Stimulated activated CD8-positive, alpha-beta memory T cell treated with anti-CD3 and anti-CD28 coated beads, Interleukin-15, amount 100 ng/mL, for 24 hours (primary cell): ENCODE measurements around the gene TBCD.

Experiments
- DNase-seq: peaks from one replicate; pipeline ENCODE4 v3.0.0-alpha.2; 2020; ENCODE audit warnings: low read depth

Gene TBCD

DNA sequence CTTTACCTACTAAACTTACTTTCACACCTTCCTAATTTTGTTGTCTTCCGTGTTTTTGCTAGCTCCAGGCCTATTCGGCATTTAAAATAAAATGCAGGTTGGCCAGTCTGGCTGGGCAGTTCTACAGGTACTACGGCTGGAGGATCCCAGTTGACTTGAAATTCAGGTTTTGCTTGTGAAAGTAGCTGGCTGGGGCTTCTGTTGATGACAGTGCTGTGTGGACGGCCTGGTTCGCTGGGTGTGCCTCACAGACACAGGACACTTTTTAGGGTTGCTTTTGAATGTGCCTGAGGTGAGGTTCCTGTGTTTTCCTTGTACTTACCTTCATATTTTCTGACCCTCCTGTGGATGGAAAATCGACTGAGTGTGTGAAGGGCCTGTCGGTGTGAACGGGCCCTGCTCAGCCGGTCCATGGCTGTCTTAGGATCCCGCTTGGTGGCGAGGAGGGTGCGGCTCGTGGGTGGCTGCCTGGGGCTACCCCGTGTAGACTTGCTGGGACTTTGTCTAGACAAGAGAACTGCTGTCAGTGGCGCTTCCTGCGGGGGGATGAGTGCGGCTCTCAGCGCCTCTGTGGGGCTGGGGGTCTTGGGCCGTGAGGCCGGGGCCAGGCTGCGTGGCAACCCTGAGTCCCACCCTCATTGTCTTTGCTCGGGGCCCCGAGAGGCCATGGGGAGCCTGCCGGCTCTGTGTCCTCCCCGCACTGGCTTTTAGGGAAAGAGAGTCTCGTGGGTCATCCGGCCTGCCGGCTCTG, 106.7 kb downstream of the TBCD start:
- no peak for DNase-seq

DNA sequence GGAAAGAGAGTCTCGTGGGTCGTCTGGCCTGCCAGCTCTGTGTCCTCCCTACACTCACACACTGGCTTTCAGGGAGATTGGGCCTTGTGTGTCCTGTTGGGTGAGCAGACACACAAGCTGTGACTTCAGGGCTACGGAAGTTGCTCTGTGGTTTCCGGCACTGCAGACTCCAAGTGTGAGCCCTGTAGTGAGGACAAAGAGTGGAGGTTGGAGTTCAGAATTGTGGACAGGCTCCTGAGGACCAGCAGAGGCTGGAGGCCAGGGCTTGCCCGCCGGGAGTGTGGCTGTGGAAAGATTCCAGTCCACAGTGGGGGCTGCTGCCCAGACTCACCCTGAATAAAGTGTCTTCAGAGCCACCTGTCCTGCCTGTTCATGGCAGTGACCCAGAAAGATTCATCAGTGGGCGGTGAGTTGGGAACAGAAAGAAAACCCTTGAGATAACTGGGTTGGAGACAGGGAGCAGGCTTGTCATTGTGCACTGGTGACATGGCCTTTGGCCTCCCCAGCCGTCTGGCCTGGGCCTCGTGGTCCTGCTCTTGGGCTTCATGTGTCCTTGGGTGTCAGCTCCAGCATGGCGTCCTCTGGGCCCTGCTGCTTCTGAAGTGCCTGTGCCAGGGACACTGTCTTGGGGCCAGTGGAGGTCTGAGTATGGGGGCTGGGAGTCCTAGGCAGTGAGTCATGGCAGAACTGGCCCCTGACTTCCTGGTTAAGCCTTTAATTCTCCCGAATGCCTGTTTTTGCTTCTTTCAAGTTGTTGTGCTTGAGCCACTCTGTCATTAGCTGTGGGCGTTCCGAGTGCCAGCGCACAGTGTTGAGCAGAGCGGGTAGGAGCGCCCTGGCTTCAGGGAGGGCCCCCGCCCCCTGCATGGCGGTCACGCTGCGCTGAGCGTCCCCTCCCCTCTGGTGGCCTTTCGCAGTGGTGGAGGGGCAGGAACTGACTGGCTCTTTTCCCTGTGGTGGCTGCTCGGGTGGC, 107.9 kb downstream of the TBCD start:
- no peak for DNase-seq

DNA sequence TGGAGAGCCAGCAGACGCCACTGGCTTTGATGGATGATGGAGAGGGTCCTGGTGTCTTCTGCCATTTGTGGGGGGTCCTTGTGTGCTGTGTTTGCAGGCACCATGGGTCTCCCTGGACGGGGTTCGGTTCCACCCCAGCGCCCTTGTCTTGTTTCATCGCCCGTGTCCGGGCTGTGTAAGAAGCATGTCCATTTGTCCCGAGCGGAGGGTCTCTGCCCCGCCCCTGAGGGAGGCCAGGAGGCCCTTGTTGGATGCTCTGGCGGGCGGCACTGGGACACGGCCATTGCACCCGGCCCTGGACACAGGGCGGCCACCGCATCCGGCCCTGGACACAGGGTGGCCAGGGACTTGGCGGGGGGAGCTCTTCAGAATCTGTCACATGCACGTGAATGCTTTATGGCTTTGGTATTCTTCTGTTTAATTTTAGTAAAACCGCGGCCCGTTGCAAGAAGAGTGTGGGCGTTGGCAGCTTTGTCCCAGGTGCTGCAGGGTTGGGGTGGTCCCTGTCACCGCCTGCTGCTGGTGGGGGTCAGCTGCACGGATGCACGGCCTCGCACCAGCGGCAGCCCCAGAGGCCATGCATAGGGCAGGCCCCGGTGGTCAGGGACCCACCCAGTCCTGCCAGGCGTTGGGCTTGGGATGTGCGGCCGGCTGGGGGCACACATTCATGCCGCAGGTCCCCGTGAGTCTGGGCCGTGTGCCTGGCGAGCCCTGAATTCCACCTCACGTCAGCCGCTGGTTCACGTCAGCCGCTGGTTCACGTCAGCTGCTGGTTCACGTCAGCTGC, 108.9 kb downstream of the TBCD start:
- DNase-seq: no peak

DNA sequence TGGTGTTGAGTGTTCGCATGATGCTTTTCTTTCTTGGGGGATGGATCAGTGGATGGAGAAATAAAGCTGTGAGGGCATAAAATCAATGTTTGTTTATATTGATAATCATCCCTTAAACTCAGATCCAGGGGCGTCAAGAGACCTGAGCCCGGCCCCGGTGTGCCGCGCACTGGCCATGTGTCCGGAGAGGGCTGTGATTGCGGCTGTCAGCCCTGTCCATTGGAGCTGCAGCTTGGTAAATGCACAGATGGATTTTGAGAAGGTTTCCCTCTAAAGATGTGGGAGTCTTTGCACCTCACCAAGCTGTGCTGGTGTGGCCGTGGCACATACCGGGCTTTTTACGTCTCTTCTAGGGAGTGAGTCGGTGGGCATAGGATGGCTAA, 109.5 kb downstream of the TBCD start:
- no peak for DNase-seq

DNA sequence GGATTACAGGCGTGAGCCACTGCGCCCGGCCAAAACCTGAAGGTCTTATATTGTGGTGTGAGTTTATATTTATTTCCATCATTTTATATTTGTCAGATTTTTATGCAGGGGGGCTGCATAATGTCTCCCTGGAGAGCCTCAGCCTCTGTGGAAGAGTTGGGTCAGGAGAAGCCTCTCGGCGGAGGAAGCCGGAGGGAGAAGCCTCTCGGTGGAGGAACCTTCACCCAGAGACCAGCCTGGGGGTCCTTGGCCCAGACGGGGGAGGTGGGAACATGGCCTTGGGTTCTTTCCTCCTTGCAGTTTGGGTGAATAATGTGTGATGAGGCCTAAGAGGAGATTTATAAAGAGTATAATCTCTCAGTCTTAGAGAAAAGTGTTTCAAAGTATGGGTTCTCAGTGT, 110.3 kb downstream of the TBCD start:
- DNase-seq: no peak

DNA sequence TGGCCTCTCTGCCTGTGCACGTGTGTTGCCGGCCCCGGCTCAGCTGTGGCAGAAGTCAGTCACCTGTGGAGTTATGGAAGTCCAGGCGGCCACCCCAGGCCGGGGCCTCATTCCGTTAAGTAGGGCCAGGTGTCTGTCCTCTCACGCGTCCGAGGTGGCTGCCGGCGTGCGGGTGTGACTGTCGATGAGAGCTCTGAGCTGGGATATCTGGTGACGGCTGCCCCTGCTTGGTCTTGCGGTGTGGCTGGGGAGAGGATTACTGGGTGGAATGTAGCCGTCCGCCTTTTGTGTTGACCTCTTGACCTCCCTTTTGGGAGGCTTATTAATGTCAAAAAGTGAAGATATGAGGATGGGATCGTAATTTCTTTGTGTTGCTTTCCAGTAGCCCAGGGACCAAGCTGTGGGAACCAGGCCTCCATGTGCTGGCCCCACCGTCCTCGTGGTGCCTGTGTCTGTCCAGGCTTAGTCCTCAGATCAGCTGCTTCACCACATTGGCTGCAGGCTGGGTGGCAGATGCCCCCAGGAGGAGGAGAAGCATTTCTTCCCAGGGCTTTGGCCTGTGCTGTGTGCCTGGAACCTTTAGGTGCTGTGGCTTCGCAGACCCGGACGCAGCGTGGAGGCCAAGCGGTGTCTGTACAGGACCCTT, 111.0 kb downstream of the TBCD start:
- no peak for DNase-seq

DNA sequence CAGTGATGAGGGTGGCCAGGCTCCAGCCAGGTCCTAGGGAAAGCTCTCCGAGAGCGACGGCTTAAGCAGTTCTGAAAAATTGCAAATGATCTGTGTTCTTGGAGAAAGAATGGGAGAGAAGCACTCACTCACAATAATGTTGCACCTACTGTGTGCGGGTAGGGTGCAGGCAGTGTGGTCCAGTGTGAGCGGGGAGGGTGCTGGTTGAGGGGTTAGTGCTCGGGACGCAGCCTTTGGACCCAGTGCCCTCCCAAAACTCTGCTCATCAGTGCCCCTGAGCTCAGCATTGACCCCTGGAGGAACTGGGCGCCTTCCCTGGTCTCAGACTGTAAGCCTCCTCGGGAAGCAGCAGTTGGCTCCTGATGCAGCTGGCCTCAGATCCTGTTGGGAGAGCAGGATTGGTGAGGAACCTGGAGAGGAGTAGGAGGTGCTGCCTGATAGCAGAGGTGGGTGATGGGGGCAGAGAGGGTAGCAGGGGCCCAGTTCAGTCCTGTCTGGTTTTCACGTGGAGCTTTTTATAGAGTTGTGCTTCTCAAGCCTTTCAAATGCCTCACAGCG, 111.6 kb downstream of the TBCD start:
- no peak for DNase-seq

DNA sequence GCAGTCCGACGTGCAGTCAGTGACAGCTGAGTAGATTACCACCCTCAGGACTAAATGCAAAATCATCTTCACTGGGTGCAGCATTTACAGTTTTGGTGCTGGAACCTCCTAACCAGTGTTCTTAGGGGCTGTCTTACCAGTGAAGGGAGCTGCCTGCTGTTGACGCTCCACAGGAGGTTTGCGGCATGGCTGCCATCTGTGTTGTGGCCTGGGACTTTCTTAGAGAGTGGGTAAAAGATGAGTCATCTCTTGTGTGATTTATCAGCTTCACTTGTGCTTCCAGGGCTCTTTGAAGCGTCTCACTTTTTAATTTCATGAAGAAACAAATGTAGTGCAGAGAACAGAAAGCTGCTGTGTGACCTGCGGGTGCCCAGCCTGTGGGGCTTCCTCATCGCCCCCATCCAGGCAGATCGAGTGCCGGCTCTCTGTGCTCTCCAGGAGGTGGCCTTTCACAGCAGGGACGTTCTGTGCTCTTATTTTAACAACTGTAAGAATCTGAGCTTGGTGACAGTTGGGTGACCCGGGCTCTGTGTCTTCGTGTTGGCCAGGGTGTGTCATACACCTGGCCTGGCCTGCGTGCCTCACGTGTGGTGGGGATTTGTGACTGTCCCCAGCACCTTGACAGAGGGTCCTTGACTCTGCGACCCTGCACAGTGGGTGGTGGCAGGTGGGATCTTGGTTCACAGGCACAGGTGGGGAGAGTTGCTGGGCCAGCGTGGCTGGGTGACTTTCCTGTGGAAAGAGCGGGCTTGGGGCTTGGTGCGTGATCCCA, 112.3 kb downstream of the TBCD start:
- peak; percentile 49 for DNase-seq

DNA sequence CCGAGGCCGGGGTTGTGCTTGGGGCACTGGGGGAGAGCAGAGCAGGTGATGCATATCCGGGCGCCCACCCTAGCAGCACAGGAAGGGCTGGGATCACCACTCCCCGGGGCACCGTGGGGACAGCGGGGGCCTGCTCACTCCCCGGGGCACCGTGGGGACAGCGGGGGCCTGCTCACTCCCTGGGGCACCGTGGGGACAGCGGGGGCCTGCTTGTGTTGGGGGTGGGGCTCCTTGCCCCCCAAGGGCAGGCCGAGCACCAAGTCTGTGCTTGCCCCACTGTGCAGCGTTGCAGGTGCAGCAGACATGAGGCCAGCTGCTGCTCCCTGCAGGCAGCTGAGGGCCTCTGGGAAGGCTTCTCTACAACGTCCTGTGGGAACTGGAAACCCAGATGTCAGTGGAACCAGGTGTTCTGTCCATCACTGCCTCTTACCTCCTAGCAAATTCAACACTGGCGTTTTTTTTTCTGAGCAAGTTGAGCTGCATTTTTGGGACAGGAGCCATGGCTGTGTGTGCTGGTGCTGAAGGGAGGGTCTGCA, 112.9 kb downstream of the TBCD start:
- no peak for DNase-seq

DNA sequence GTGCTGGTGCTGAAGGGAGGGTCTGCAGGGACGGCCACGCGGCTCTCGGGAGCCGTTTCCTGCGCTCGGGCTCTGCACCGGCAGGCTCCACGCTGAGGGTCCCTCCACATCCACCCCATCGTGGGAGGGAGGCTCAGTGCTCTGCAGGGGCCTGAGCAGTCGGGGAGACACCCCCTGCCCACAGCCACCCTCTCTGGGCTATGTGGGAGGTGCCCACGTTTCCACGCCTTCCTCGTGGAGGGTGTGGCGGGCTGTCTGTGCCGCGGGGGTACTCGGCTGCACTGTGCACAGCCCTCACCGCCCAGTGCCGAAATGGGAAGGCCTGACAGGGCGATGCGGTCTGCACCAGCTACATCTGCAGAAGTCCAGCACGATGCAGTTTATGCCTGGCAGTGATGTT, 113.4 kb downstream of the TBCD start:
- DNase-seq: no peak

DNA sequence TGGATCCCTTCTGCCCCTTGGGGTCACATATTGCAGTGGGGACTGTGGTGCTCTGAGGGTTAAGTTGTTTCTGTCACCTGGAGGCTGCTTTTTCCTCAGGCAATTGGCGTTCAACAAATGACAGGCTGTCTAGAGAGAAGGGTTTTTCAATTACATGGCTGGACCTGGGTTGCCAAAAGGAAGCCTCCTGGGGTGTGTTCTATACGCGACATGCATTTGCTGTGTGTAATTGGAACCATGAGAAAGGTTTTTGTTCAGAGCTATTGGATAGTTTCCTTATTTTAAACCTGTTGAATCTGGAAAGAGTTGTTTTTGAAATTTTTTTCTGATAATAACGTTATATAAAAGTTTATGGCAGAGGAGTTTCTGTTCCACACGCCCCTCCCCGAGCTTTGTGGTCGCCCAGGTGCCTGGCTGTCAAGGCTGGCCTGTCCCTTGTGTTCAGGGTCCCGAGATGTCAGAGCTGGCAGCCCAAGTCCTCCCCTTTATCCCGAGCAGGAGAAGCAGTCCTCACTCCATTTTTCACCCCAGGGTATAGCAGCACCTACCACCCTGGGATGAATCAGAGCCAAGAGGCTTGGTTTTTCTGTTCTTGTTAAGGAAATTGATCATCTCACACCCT, 114.0 kb downstream of the TBCD start:
- DNase-seq: no peak

DNA sequence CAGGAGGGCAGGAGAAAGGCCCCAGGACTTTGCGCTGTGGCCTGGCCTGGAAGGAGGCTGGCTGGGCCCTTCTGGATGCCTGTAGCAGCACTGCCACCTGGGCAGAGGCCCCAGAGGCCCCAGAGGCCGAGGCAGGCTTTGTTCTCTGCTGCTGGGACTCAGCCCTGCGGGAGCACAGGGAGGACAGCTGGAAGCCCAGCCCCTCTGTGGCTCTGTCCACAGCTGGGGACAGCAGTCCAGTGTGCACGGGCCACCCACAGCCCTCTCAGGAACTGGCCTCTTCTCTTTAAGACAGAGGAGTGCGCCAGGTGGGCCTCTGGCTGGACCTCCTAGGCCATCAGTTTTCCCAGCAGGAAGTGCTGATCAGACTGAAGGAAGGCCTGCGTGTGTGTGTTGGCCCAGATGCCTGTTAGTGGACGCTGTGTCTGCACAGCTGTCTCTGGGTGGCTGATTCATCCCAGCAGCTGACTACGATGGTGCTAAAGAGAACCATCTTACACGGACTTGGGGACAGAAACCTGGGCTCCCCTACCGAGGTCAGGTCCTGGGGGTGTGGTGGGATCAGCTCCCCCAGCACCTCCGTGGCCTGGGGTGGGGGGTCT, 114.8 kb downstream of the TBCD start:
- no peak for DNase-seq

DNA sequence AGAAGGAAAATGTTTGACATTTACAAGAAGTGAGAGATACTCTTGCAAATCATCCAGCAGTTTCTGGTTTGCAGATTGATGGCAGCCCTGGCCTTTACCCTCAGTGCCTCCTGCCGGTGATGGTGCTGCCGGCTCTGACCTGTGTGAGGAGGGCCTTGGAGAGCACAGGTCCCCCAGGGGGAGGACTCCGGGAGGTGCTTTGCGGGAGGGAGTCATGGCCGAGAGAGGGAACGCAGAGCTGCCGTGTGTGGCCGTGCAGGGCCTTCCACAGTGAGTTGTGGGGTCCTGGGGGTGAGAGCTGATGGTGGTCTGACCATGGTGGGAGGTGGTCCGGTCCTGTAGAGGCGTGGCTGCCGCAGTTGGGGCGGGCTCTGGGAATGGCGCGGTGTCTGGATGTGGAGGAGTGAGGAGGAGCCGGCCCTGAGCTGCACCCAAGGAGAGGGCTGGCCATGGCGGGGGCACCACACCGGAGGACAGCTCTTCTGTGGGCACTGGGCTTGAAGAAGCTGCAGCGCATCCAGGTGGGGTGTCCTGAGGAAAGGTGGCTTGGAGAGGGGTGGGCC, 116.0 kb downstream of the TBCD start:
- DNase-seq: no peak

DNA sequence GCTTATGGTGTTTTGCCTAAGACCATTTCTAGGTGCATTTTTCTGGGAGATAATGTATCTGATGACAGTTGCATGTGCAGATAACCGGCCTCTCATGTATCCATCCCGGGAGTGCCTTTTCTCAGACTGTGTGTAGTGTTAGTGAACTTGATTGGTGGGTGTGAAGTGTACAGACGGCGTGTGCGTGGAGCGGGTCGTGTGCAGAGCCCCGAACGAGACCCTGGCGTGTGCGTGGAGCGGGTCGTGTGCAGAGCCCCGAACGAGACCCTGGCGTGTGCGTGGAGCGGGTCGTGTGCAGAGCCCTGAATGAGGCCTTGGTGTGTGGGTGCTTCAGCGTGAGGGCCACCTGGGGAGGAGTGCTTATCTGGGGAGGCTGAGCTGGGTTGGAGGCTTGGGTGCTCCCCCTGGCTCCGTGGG, 116.9 kb downstream of the TBCD start:
- DNase-seq: no peak

DNA sequence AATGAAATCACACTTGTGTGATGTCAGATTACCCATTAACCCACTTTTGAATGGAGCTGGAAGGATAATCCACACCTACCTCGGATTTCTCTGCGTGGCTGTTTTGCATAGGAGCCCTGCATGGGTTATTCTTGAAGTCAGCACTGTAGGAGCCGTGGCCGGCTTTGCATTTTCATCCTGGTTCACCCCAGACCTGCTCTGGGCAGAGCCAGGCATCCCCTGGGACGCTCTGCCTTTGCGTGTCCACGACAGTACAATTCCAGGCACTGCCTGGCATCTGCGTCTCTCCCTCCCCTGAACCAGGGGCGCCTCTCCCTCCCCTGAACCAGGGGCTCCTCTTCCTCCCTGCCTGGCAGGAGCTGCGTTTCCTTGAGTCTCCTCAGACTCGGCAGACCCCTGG, 117.7 kb downstream of the TBCD start:
- DNase-seq: no peak

DNA sequence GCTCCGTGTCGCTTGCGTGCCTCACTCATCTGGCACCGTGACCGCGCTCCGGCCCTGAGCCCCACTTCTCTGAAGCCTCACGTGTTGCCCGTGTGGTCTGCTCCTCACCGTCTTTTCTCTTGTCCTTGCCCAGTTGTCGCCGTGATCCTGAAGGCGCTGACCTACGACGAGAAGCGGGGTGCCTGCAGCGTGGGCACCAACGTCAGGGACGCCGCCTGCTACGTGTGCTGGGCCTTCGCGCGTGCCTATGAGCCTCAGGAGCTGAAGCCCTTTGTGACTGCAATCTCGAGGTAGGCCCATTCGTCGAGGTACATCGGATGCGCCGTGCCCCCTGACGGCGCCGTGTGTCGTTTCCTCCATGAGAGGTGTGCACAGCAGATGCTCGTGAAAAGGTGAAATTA, 118.2 kb downstream of the TBCD start:
- DNase-seq: no peak

DNA sequence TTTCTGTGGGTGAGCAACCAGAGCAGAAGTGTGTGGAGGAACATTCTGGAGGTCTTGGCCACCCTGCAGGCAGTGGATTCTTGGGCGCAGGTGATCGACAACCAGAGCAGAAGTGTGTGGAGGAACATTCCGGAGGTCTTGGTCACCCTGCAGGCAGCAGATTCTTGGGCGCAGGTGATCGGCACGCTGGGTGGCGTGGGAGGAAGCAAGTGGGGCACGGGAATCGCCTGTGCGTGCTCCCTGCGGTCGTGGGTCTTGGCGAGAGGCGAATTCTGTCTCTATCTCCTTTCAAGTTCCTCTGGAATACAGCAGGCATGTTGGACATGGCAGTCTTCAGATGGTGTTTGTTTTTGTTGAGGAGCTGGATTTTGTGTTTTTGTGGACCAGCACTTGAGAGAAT, 118.7 kb downstream of the TBCD start:
- DNase-seq: no peak

DNA sequence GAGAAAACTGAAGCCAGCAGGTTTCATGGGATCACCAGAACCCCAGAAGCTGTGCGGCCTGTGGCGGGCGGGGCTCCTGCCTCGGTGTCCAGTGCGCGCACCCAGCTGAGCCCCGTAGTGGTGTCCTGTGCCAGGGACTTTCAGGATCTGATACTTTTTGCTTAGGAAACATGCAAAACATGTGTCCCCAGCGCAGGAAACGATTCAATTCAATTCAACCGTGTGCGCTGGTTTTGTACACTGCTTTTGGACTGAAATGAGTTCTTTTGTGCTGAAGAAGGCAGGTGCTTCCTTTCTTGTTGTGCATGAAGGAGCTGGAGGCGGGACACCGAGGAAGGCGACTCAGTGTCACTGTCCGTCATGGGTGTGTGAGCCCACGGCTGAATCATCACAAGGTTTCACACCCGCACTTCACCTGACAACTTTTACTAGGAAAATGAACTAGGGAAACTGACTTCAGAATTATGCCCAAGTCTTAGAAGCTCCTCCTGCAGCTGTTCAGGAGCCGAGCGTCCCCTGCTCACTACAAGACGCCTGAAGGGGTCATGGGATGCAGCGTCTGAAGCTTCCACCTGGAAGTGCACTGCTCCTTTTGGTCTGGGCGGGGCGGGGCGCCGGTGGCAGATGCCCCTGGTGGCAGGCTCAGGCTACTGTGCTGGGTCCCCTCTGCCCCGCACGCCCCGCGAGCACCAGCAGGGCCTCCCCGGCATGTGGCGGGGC, 119.4 kb downstream of the TBCD start:
- DNase-seq: no peak
